HG03442 (cell line): Measurements from ENCODE around the gene CCDC86.

Experiments
- ATAC-seq: cut with Tn5 transposase; IDR thresholded peaks from one replicate; pipeline ENCODE4 v1.9.1; 2021; ENCODE audit warnings: mild to moderate bottlenecking, moderate library complexity; ENCODE audit not compliant: unreplicated experiment

The CCDC86 gene

DNA sequence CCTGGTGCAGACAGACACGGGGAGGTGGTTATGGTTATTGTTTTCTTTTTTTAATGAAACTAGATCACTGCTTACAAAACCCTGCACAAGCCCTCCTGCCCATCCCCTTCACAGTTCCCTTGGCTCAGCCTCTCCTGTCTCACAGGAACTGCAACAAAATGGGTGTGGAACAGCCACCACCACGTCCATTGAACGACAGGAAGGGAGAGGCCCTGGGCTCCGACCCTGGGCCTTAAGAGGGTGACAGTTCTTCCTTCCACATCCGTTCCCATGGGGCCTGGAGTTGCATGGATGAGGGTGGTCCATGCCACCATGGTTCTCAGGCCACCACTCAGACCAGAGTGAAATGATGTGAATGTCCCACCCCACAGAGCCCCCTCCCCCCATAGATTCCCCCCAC is 48.8 kb downstream of the CCDC86 start:
- no peak for ATAC-seq

DNA sequence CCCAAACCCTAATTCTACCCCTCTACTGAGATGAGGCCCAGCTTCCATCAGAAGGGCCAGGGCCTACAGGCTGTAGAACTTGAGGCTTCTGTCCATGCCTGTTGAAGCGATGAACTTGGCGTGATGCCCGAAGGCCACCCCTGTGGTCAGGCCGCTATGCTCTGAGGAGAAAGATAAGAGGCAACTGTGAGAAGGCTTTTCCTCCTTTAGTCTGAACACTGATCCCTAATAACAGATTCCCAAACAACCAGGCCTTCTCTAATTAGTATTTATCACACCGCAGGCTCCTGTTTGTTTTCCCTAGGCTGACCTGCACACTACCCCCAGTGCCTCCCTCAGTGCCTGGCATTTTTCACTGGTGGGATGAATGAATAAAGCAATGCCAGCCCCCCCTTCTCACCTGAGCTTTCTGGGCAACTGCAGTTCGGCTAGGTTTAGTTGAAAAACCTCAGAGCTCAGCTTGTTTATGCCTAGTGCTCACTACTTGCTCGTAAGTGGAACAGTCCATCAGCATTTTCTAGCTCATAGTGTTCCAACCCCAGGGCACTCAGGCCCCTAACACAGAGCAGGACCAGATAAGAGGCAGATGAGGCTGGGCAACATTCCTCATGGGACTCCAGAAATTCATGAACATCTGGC is 49.3 kb downstream of the CCDC86 start:
- ATAC-seq = no peak

DNA sequence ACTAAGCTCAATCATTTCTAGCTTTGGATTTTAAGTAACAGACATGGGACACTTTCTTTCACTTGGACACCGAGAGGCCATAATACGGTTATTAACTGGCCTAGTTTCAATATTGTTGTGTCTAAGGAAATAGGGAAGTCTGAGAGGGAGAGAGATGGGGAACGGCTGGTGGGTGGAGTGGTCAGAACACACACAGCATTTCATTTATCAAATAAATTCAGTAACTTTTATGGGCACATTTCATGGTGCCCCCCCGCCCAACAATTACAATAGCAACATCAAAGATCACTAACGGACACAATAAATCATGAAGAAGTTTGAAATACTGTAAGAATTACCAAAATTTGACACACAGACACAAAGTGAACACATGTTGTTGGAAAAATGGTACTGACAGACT is 53.8 kb downstream of the CCDC86 start:
- no peak for ATAC-seq

DNA sequence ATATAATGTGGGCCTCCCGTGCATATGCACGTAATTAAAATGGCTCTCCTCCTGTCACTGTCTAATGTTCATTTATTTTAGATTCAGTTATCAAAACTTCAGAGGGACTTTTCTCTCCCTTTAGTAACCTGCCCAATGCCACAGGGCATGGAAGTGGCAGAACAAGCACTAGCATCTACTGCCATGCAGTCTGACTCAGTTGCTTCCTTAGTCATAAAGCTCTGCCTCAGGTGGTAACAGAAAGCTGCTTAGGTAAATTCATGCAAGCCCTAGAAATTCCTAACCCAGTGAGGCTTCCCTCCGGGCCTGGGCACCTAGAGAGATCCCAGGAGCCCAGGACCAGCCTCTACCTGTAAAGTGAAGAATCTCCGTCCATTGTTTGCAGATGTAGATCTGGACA is 55.6 kb downstream of the CCDC86 start:
- ATAC-seq = no peak

DNA sequence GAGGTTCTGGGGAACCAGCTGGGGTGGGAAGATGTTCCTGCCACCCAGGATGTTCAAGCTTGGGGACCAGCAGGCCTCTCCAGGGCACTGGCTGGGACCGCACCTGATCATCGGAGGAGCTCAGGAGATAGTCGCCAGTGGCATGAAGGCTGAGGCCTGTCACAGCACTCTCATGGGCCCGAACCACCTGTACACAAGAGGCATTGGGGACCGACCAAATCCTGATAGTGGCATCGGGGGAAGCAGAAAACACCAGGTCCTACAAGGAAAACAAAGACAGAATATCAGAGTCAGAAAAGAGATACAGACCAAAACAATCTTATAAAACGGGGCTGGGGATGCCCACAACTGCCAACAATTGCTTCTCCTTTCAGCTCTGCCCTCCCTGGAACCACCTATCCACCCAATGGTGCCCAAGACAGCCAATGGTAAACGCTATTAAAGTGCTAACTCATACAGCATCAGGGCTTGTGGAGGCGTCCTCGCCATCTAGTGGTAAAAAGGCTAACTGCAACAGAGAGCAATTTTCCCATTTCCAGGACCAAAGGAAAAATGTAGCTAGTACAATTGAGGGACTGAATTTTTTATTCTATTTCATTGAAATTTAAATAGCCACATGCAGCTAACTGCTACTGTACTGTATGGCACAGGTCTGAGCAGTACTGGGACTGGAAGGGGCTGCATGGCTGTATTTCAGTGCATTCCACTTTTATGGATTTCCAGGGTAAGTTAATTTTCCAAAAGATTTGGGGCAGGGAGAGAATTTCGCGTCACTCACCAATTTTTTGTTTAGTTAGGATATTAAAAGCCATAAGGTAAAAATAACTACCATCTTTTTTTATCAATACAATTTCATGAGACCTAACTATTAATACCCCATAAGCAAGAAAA is 57.4 kb downstream of the CCDC86 start:
- ATAC-seq = no peak

DNA sequence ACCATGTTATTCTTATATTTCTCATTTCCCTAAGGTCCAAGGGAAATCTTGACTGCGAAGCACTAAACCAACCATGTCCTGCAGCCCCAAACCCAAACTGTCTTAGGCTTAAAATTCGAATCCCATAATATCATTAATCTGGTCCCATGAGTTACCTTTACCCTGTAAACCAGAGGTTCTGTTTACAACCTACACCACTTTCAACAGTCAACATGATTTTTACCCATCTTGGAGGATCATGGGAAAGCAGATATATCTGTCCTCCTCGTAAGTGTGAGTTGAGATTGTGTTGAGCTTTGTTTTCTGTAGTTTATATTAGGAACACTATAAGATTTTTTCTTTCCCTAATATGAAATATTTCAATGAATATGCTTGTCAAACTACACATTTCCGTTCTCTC is 58.1 kb downstream of the CCDC86 start:
- ATAC-seq = no peak
